WTC11 (cell line): ENCODE data around the gene PALM3. TPM values are rescaled to one million over a fixed set of nuclear protein-coding genes. Genes with fewer than 3 reads are reported as not detected.

Experiments
- ATAC-seq: fragments of 200-7000 bp; cut with Tn5 transposase; 2 replicates; pipeline ENCODE4 v1.10.0; 2021; ENCODE audit warnings: mild to moderate bottlenecking, moderate library complexity
- CTCF ChIA-PET: fragments of 300-600 bp; sonication (Branson Sonifier 250); formaldehyde crosslinking; loops from one replicate; lab custom pipeline; 2021; ENCODE audit warnings: antibody characterized with exemption; lab: Charles Lee
- POLR2A ChIA-PET: fragments of 350-600 bp; sonication (Branson Sonifier 250); formaldehyde crosslinking; loops from one replicate; lab custom pipeline; 2021; ENCODE audit warnings: antibody characterized with exemption; lab: Charles Lee
- DNase-seq: peaks from one replicate; pipeline ENCODE4 v3.0.0; 2021; ENCODE audit warnings: low spot score
- H3K27ac Mint-ChIP-seq: 2 replicates; pipeline ENCODE4 v1.8.0; 2021; ENCODE audit warnings: mixed read lengths
- H3K27me3 Mint-ChIP-seq: 2 replicates; pipeline ENCODE4 v1.8.0; 2021; ENCODE audit warnings: low read depth, mild to moderate bottlenecking, moderate library complexity, mixed read lengths
- H3K36me3 Mint-ChIP-seq: 2 replicates; pipeline ENCODE4 v1.8.0; 2021; ENCODE audit warnings: mixed read lengths
- H3K4me1 Mint-ChIP-seq: 2 replicates; pipeline ENCODE4 v1.8.0; 2022; ENCODE audit warnings: mixed read lengths
- H3K4me3 Mint-ChIP-seq: 2 replicates; pipeline ENCODE4 v1.8.0; 2021; ENCODE audit warnings: mild to moderate bottlenecking, moderate library complexity, mixed read lengths
- H3K9me3 Mint-ChIP-seq: 2 replicates; pipeline ENCODE4 v1.8.0; 2021; ENCODE audit warnings: mixed read lengths
- AR ChIP-seq: fragments of 250-450 bp; sonication (Bioruptor Pico); IDR thresholded peaks from 2 replicates; pipeline ENCODE4 v1.9.0; 2021; ENCODE audit warnings: mild to moderate bottlenecking
- ARID4B ChIP-seq: sonication (generic); formaldehyde crosslinking; IDR thresholded peaks from 2 replicates; pipeline ENCODE4 v1.8.0; 2023; ENCODE audit warnings: missing genetic modification reagents, mild to moderate bottlenecking, borderline replicate concordance
- ATF1 ChIP-seq: sonication (generic); formaldehyde crosslinking; IDR thresholded peaks from 2 replicates; pipeline ENCODE4 v1.8.1; 2023; ENCODE audit warnings: mild to moderate bottlenecking, moderate library complexity, missing genetic modification reagents
- ATF6 ChIP-seq: sonication (generic); formaldehyde crosslinking; IDR thresholded peaks from 2 replicates; pipeline ENCODE4 v1.8.1; 2023; ENCODE audit warnings: mild to moderate bottlenecking, missing genetic modification reagents
- CREM ChIP-seq: sonication (generic); formaldehyde crosslinking; IDR thresholded peaks from 2 replicates; pipeline ENCODE4 v1.8.1; 2022; ENCODE audit warnings: mild to moderate bottlenecking, missing genetic modification reagents, moderate library complexity
- E2F5 ChIP-seq: sonication (generic); formaldehyde crosslinking; IDR thresholded peaks from 2 replicates; pipeline ENCODE4 v1.8.1; 2022; ENCODE audit warnings: mild to moderate bottlenecking, moderate library complexity, missing genetic modification reagents
- FOXP4 ChIP-seq: sonication (generic); formaldehyde crosslinking; IDR thresholded peaks from 2 replicates; pipeline ENCODE4 v1.8.0; 2022; ENCODE audit warnings: mild to moderate bottlenecking, missing genetic modification reagents
- GTF2I ChIP-seq: fragments of 250-450 bp; sonication (Bioruptor Pico); conservative IDR thresholded peaks from 2 replicates; pipeline ENCODE4 v1.4.0; 2021; ENCODE audit warnings: mild to moderate bottlenecking
- IRF2 ChIP-seq: sonication (generic); formaldehyde crosslinking; IDR thresholded peaks from 2 replicates; pipeline ENCODE4 v1.8.0; 2022; ENCODE audit warnings: low read depth, missing genetic modification reagents, borderline replicate concordance
- KAT7 ChIP-seq: sonication (generic); formaldehyde crosslinking; IDR thresholded peaks from 2 replicates; pipeline ENCODE4 v1.8.1; 2023; ENCODE audit warnings: missing genetic modification reagents, mild to moderate bottlenecking, borderline replicate concordance
- MYBL2 ChIP-seq: sonication (generic); formaldehyde crosslinking; IDR thresholded peaks from 2 replicates; pipeline ENCODE4 v1.8.1; 2023; ENCODE audit warnings: mild to moderate bottlenecking, moderate library complexity, missing genetic modification reagents
- NFE2L1 ChIP-seq: sonication (generic); formaldehyde crosslinking; IDR thresholded peaks from 2 replicates; pipeline ENCODE4 v1.8.1; 2023; ENCODE audit warnings: missing genetic modification reagents
- SMAD4 ChIP-seq: sonication (generic); formaldehyde crosslinking; IDR thresholded peaks from 2 replicates; pipeline ENCODE4 v1.8.0; 2022; ENCODE audit warnings: mild to moderate bottlenecking, missing genetic modification reagents
- TCF7 ChIP-seq: sonication (generic); formaldehyde crosslinking; IDR thresholded peaks from 2 replicates; pipeline ENCODE4 v1.8.0; 2022; ENCODE audit warnings: mild to moderate bottlenecking, low read depth, missing genetic modification reagents, moderate library complexity
- TEAD1 ChIP-seq: sonication (generic); formaldehyde crosslinking; IDR thresholded peaks from 2 replicates; pipeline ENCODE4 v1.8.0; 2022; ENCODE audit warnings: mild to moderate bottlenecking, missing genetic modification reagents
- ZBTB43 ChIP-seq: sonication (generic); formaldehyde crosslinking; IDR thresholded peaks from 2 replicates; pipeline ENCODE4 v1.8.1; 2023; ENCODE audit warnings: mild to moderate bottlenecking, missing genetic modification reagents
- ZMAT4 ChIP-seq: fragments of 250-450 bp; sonication (Bioruptor Pico); IDR thresholded peaks from 2 replicates; pipeline ENCODE4 v1.9.0; 2021; ENCODE audit warnings: mild to moderate bottlenecking
- ZNF281 ChIP-seq: sonication (generic); formaldehyde crosslinking; IDR thresholded peaks from 2 replicates; pipeline ENCODE4 v1.8.0; 2023; ENCODE audit warnings: mild to moderate bottlenecking, missing genetic modification reagents
- ZNF396 ChIP-seq: fragments of 250-450 bp; sonication (Bioruptor Pico); IDR thresholded peaks from 2 replicates; pipeline ENCODE4 v1.8.0; 2021; ENCODE audit warnings: mild to moderate bottlenecking, moderate library complexity, borderline replicate concordance
- total RNA-seq: library from RNA; stranded (reverse); gene quantifications from 3 replicates; pipeline ENCODE4 v1.2.3, GENCODE V29; 2021

Gene PALM3
- total RNA-seq, 1 experiment from 2014 or later = 31.1 TPM

- POLR2A ChIA-PET = interaction anchor here (0.5 to 1.8 kb wide), 7 partner anchors 12 to 105 kb away, joined by 3 to 11 read pairs (median 4); partner anchors contain the start of genes DCAF15 and IL27RA
- Mint-ChIP-seq H3K36me3 (no peaks in the 10 kb centered on the region), H3K9me3 (no peaks in the 10 kb centered on the region), H3K4me1 (peaks cover 19% of the 10 kb centered on the region), H3K27me3 (peaks cover 4% of the 10 kb centered on the region), H3K4me3 (peak overlapping the region; percentile 92), H3K27ac (peak overlapping the region; percentile 100)
- DNase-seq (peak; percentile 90), ATAC-seq (peak; percentile 17)
- CTCF ChIA-PET = interaction anchor here (0.6 to 3.0 kb wide), 11 partner anchors 12 to 130 kb away, joined by 3 to 19 read pairs (median 6); partner anchors contain the start of genes ASF1B, IL27RA and MISP3
- no peak for TF ChIP-seq NFE2L1 (CRISPR knock-in tag)
- no peak for TF ChIP-seq ARID4B (CRISPR knock-in tag)
- TF ChIP-seq SMAD4 (CRISPR knock-in tag) = no peak
- no peak for TF ChIP-seq ZMAT4 (CRISPR knock-in tag)
- no peak for TF ChIP-seq ZBTB43 (CRISPR knock-in tag)
- no peak for TF ChIP-seq KAT7 (CRISPR knock-in tag)
- TF ChIP-seq MYBL2 (CRISPR knock-in tag) = no peak; the same call in 1 of the 2 replicates
- no peak; the same call in 1 of the 2 replicates for TF ChIP-seq ATF1 (CRISPR knock-in tag)
- TF ChIP-seq ZNF396 (CRISPR knock-in tag) = no peak
- peak; percentile 47; the same call in 1 of the 2 replicates for TF ChIP-seq ZNF281 (CRISPR knock-in tag)
- no peak for TF ChIP-seq ATF6 (CRISPR knock-in tag)
- peak; percentile 98 for TF ChIP-seq CREM (CRISPR knock-in tag)
- no peak for TF ChIP-seq IRF2
- TF ChIP-seq TEAD1 = peak; percentile 71; the same call in 1 of the 2 replicates
- TF ChIP-seq E2F5 (CRISPR knock-in tag) = no peak
- TF ChIP-seq TCF7 = no peak
- peak; percentile 69; the same call in 1 of the 2 replicates for TF ChIP-seq FOXP4 (CRISPR knock-in tag)
- no peak for TF ChIP-seq AR
- TF ChIP-seq GTF2I (CRISPR knock-in tag) = no peak
These were observed 54.9 kb downstream of the PALM3 start for GRCh38 chr19:14006766-14007562.
